K562 (cell line): ENCODE data around the gene CFAP54. TPM values are rescaled to one million over a fixed set of nuclear protein-coding genes. Genes with fewer than 3 reads are reported as not detected.

Experiments used
- ATAC-seq: fragments of 200-7000 bp; cut with Tn5 transposase; 3 replicates; pipeline ENCODE4 v1.9.1; 2020; ENCODE audit warnings: moderate library complexity
- BruUV-seq: library from RNA; stranded (reverse); fragments of 400-500 nt; replicated peaks from 2 replicates; lab custom pipeline; 2021; lab: Mats Ljungman, UMichigan
- CTCF ChIA-PET: fragments of 300-600 bp; formaldehyde crosslinking; extraction: SDS; loops from one replicate; lab custom pipeline; 2021; ENCODE audit warnings: low intra/inter-chr PET ratio; lab: Yijun Ruan, JAX
- POLR2A ChIA-PET: fragments of 300-600, 350-650 bp; sonication (Branson Sonifier 250); formaldehyde crosslinking; extraction: SDS; loops from one replicate; lab custom pipeline; 2021; ENCODE audit warnings: antibody characterized with exemption, inconsistent platforms; lab: Yijun Ruan, JAX
- DNase-seq, 4 experiments: peaks; one replicate each; pipeline versions ENCODE4 v3.0.0 to v3.0.0-alpha.2; 2011 to 2018; ENCODE audit warnings: low spot score in 3 of 4, mixed read lengths in 3 of 4; ENCODE audit errors: extremely low read depth in 1 of 4
- FAIRE-seq: peaks from 2 replicates; lab custom pipeline; 2011; peaks lifted over from hg19 to GRCh38; lab: Jason Lieb, UNC
- H2AFZ ChIP-seq: 2 replicates; pipeline ENCODE4 v1.6.0; 2011; ENCODE audit warnings: low read depth, low read length, control low read depth, inconsistent platforms
- H3K27ac ChIP-seq: fragments of 200-600 bp; 3 replicates; pipeline ENCODE4 v1.8.0; 2011; ENCODE audit warnings: low read depth, mild to moderate bottlenecking, control low read depth, inconsistent platforms, low read length, moderate library complexity, mixed read lengths; ENCODE audit errors: extremely low read depth
- H3K27me3 ChIP-seq, 2 experiments: fragments of 300-600 bp in 1 of 2; 2 replicates in 1 of 2; 3 replicates in 1 of 2; pipeline versions ENCODE4 v1.6.0 to v1.8.0; 2011; ENCODE audit warnings: inconsistent platforms in 2 of 2, low read length in 2 of 2, mild to moderate bottlenecking in 1 of 2, mixed read lengths in 1 of 2, moderate library complexity in 1 of 2; ENCODE audit not compliant: control insufficient read depth in 2 of 2, insufficient read depth in 2 of 2
- H3K36me3 ChIP-seq: fragments of 300-600 bp; 3 replicates; pipeline ENCODE4 v1.8.0; 2011; ENCODE audit warnings: mild to moderate bottlenecking, low read length, inconsistent platforms; ENCODE audit not compliant: control insufficient read depth, insufficient read depth
- H3K4me1 ChIP-seq, 2 experiments: fragments of 200-600 bp in 1 of 2; replicated peaks in 1 of 2; 2 replicates in 1 of 2; 3 replicates in 1 of 2; pipeline versions ENCODE4 v1.5.1 to v1.8.0; 2011; ENCODE audit warnings: inconsistent platforms in 2 of 2, low read length in 2 of 2, mild to moderate bottlenecking in 1 of 2, mixed read lengths in 1 of 2, moderate library complexity in 1 of 2; ENCODE audit not compliant: control insufficient read depth in 2 of 2, insufficient read depth in 2 of 2
- H3K4me2 ChIP-seq: 2 replicates; pipeline ENCODE4 v1.6.1; 2011; ENCODE audit warnings: low read length, control low read depth, inconsistent platforms, mixed read lengths; ENCODE audit not compliant: insufficient read depth
- H3K4me3 ChIP-seq: fragments of 200-600 bp; sonication (generic), shearing (Covaris generic); 2 replicates; pipeline ENCODE4 v1.5.1; 2016; ENCODE audit warnings: control low read depth, inconsistent platforms
- H3K79me2 ChIP-seq: fragments of 200-600 bp; 3 replicates; pipeline ENCODE4 v1.8.0; 2011; ENCODE audit warnings: low read length, inconsistent platforms; ENCODE audit not compliant: control insufficient read depth, insufficient read depth
- H3K9ac ChIP-seq, 2 experiments: 2 replicates each; pipeline versions ENCODE4 v1.6.0 to v1.6.1; 2011; ENCODE audit warnings: low read depth in 2 of 2, low read length in 2 of 2, control low read depth in 1 of 2, inconsistent platforms in 1 of 2, mild to moderate bottlenecking in 1 of 2, mixed read lengths in 1 of 2; ENCODE audit not compliant: insufficient read depth in 1 of 2
- H3K9me1 ChIP-seq: one replicate; pipeline ENCODE4 v1.6.0; 2011; ENCODE audit warnings: inconsistent platforms, mild to moderate bottlenecking, low read length, moderate library complexity; ENCODE audit not compliant: control insufficient read depth, insufficient read depth
- H3K9me3 ChIP-seq: replicated peaks from 2 replicates; pipeline ENCODE4 v1.5.1; 2011; ENCODE audit warnings: low read depth, low read length, inconsistent platforms; ENCODE audit not compliant: control insufficient read depth, insufficient read depth
- H4K20me1 ChIP-seq: replicated peaks from 2 replicates; pipeline ENCODE4 v1.6.1; 2011; ENCODE audit warnings: low read length, inconsistent platforms, mixed read lengths; ENCODE audit not compliant: control insufficient read depth, insufficient read depth
- ASH1L ChIP-seq: fragments of 450-650 bp; IDR thresholded peaks from 2 replicates; pipeline ENCODE4 v1.6.1; 2018; ENCODE audit warnings: borderline replicate concordance, mild to moderate bottlenecking, low read depth; ENCODE audit not compliant: partially characterized antibody
- GTF2A2 ChIP-seq: IDR thresholded peaks from 2 replicates; pipeline ENCODE4 v1.6.1; 2016; ENCODE audit warnings: mild to moderate bottlenecking, missing genetic modification characterization, missing compliant biosample characterization
- KHSRP ChIP-seq: fragments of 450-650 bp; IDR thresholded peaks from 2 replicates; pipeline ENCODE4 v1.6.1; 2017
- L3MBTL2 ChIP-seq: fragments of 450-650 bp; IDR thresholded peaks from 2 replicates; pipeline ENCODE4 v1.6.1; 2016; ENCODE audit warnings: mild to moderate bottlenecking, moderate library complexity
- NFIC ChIP-seq: fragments of 450-650 bp; IDR thresholded peaks from 2 replicates; pipeline ENCODE4 v1.6.1; 2017; ENCODE audit warnings: mild to moderate bottlenecking, inconsistent platforms
- NUFIP1 ChIP-seq: fragments of 450-650 bp; IDR thresholded peaks from 2 replicates; pipeline ENCODE4 v1.6.1; 2018; ENCODE audit not compliant: partially characterized antibody
- RBBP5 ChIP-seq: fragments of 200-600 bp; sonication (generic); IDR thresholded peaks from 2 replicates; pipeline ENCODE4 v1.6.1; 2012; ENCODE audit warnings: borderline replicate concordance, mild to moderate bottlenecking, low read length, control low read depth, inconsistent platforms; ENCODE audit not compliant: insufficient read depth, poor library complexity, severe bottlenecking
- SPI1 ChIP-seq: IDR thresholded peaks from 2 replicates; pipeline ENCODE4 v1.6.1; 2011; ENCODE audit warnings: low read depth, low read length, control low read depth, borderline replicate concordance
- STAG1 ChIP-seq: sonication (generic); formaldehyde crosslinking; IDR thresholded peaks from 2 replicates; pipeline ENCODE4 v1.5.0; 2020; ENCODE audit warnings: missing genetic modification reagents, borderline replicate concordance
- TFE3 ChIP-seq: fragments of 450-650 bp; formaldehyde crosslinking; IDR thresholded peaks from 2 replicates; pipeline ENCODE4 v1.4.0; 2020; ENCODE audit warnings: mild to moderate bottlenecking, mixed read lengths
- ZFP30 ChIP-seq: fragments of 250-450 bp; sonication (Bioruptor Pico); IDR thresholded peaks from 2 replicates; pipeline ENCODE4 v1.8.0; 2022; ENCODE audit warnings: moderate library complexity, mild to moderate bottlenecking, inconsistent platforms, borderline replicate concordance
- ZFP36 ChIP-seq: fragments of 150-350 bp; IDR thresholded peaks from 2 replicates; pipeline ENCODE4 v1.6.1; 2018; ENCODE audit warnings: low read length, low read depth; ENCODE audit not compliant: partially characterized antibody
- ZNF311 ChIP-seq: fragments of 250-450 bp; sonication (Bioruptor Pico); IDR thresholded peaks from 2 replicates; pipeline ENCODE4 v1.4.0; 2020; ENCODE audit warnings: mild to moderate bottlenecking, moderate library complexity
- WGBS: fragments of 100-300 bp; shearing (Covaris generic); methylation state at CpG from one replicate; pipeline ENCODE4 v1.1.6; 2016; ENCODE audit warnings: low coverage, mixed read lengths; ENCODE audit not compliant: insufficient coverage; ENCODE audit errors: missing lambda C conversion rate; 5-methylcytosine and 5-hydroxymethylcytosine counted together
- in situ Hi-C: fragments of 300-500 bp; cut with MboI; formaldehyde crosslinking; loops from 4 replicates; pipeline ENCODE4 v1.15.0; 2018; ENCODE audit warnings: inconsistent platforms, mixed read lengths
- intact Hi-C: fragments of 100-400 bp; cut with micrococcal nuclease; formaldehyde crosslinking; loops from 2 replicates; pipeline ENCODE4 v1.14.2; 2022
- polyA plus RNA-seq, 8 experiments: library from polyadenylated mRNA; depleted of rRNA in 4 of 8; stranded (reverse) in 5 of 8; unstranded in 3 of 8; fragments of >200 nt; fragmentation: Nextera tagmentation in 2 of 8; fragmentation: Illumina TruSeq in 1 of 8; extraction: Ambion mirVana in 2 of 8; extraction: Trizol in 1 of 8; gene quantifications; 2 replicates each; pipeline versions ENCODE4 v1.2.1 to v1.2.3, GENCODE V29; 2011 to 2014; ENCODE audit warnings: inconsistent platforms in 1 of 8, missing spikeins in 1 of 8
- total RNA-seq, 7 experiments: library from RNA; depleted of rRNA in 6 of 7; stranded (reverse); fragments of >200 nt in 6 of 7; fragmentation: Illumina TruSeq in 2 of 7; extraction: Trizol in 2 of 7; gene quantifications; 2 replicates each; pipeline versions ENCODE4 v1.2.1 to v1.2.3, GENCODE V29; 2011 to 2021; ENCODE audit warnings: low replicate concordance in 1 of 7
- TF ChIP-seq, protein P1 (sequence below): fragments of 250-450 bp; sonication (Bioruptor Pico); IDR thresholded peaks from 2 replicates; pipeline ENCODE4 v1.5.0; 2021; ENCODE audit warnings: mild to moderate bottlenecking, borderline replicate concordance

The CFAP54 gene
- total and polyA plus RNA-seq, 9 of the 15 experiments (the other 6 are each of a cell fraction or from before 2014, with no cell fraction given), result 0.03 to 0.23 (median 0.10) TPM; not detected in 3

DNA sequence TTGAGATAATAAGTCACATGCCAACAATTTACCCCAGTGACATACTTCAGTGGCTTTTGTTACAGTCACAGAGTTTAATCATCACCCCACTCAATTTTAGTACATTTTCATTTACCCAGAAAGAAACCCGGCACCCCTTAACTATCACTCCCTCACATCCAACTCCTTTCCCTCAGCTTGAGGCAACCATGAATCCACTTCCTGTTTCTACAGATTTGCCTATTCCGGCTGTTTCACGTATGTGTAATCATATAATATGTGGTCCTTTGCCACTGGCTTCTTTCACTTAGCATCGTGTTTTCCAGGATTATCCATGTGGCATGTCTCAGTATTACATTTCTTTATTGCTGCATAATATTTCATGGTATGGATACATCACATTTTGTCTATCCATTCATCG is 147.5 kb downstream of the CFAP54 start:
- H3K9me1 ChIP-seq, result no peaks in the 10 kb centered on the region
- CTCF ChIA-PET, result no interaction called here
- no peak overlapping the region for H3K9ac ChIP-seq
- no peak for DNase-seq
- no TSS peak for BruUV-seq
- no peaks in the 10 kb centered on the region for H3K4me1 ChIP-seq
- TF ChIP-seq SPI1 (peak; percentile 57; the same call in 1 of the 2 replicates), TFE3 (CRISPR knock-in tag) (no peak)
- TF ChIP-seq, all 486 proteins: peak for 1
- ATAC-seq, result no peak
- POLR2A ChIA-PET, result no interaction called here
- no peak for FAIRE-seq
- Histone ChIP-seq H3K4me2 (no peak overlapping the region), H3K27ac (no peak overlapping the region), H3K27me3 (no peaks in the 10 kb centered on the region), H3K36me3 (no peaks in the 10 kb centered on the region), H3K4me3 (no peak overlapping the region), H2AFZ (no peak overlapping the region), H3K79me2 (no peaks in the 10 kb centered on the region), H3K9me3 (no peaks in the 10 kb centered on the region), H4K20me1 (no peaks in the 10 kb centered on the region)
- 0% methylated on average over 5 of the region's 5 CpGs for WGBS
- in situ Hi-C loops, result no loop called here
- intact Hi-C loops, result no loop called here

- intact Hi-C loops, result no loop called here
- Histone ChIP-seq H3K4me3 (no peak overlapping the region), H3K4me2 (no peak overlapping the region), H3K9me3 (no peaks in the 10 kb centered on the region), H3K9me1 (no peaks in the 10 kb centered on the region), H3K27ac (no peak overlapping the region), H3K9ac (no peak overlapping the region), H3K79me2 (no peaks in the 10 kb centered on the region), H3K27me3 (no peaks in the 10 kb centered on the region), H2AFZ (no peak overlapping the region), H3K36me3 (no peaks in the 10 kb centered on the region), H4K20me1 (no peaks in the 10 kb centered on the region), H3K4me1 (no peaks in the 10 kb centered on the region)
- FAIRE-seq, result no peak
- ChIA-PET CTCF (no interaction called here), POLR2A (no interaction called here)
- DNase-seq, result no peak
- ATAC-seq, result no peak
- WGBS, result 0% methylated on average over 1 of the region's 1 CpG
- in situ Hi-C loops, result no loop called here
- no TSS peak for BruUV-seq
- no peak for TF ChIP-seq GTF2A2
- no peak for TF ChIP-seq NFIC
- TF ChIP-seq ZNF311, result no peak
- TF ChIP-seq NUFIP1, result no peak
- no peak for TF ChIP-seq RBBP5
- TF ChIP-seq KHSRP, result no peak
- TF ChIP-seq, protein P1, sequence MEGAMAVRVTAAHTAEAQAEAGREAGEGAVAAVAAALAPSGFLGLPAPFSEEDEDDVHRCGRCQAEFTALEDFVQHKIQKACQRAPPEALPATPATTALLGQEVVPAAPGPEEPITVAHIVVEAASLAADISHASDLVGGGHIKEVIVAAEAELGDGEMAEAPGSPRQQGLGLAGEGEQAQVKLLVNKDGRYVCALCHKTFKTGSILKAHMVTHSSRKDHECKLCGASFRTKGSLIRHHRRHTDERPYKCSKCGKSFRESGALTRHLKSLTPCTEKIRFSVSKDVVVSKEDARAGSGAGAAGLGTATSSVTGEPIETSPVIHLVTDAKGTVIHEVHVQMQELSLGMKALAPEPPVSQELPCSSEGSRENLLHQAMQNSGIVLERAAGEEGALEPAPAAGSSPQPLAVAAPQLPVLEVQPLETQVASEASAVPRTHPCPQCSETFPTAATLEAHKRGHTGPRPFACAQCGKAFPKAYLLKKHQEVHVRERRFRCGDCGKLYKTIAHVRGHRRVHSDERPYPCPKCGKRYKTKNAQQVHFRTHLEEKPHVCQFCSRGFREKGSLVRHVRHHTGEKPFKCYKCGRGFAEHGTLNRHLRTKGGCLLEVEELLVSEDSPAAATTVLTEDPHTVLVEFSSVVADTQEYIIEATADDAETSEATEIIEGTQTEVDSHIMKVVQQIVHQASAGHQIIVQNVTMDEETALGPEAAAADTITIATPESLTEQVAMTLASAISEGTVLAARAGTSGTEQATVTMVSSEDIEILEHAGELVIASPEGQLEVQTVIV (CRISPR knock-in tag), result no peak
- TF ChIP-seq ASH1L, result no peak
- no peak for TF ChIP-seq ZFP30 (CRISPR knock-in tag)
- no peak for TF ChIP-seq STAG1 (CRISPR knock-in tag)
- TF ChIP-seq ZFP36, result no peak
- no peak for TF ChIP-seq L3MBTL2
These were observed 159.5 kb downstream of the CFAP54 start for GRCh38 chr12:96648923-96649322.
